ENCODE results near the gene GLIPR1. TPM values are rescaled to one million over a fixed set of nuclear protein-coding genes. Genes with fewer than 3 reads are reported as not detected.
A peak's percentile ranks its signal among the peaks of the same experiment; 100 is the strongest.

GLIPR1 gene
- total and polyA plus RNA-seq, 10 of the 15 experiments (the other 5 are each of a cell fraction or from before 2014, with no cell fraction given): 18.2 to 62.6 (median 32.2) TPM

DNA sequence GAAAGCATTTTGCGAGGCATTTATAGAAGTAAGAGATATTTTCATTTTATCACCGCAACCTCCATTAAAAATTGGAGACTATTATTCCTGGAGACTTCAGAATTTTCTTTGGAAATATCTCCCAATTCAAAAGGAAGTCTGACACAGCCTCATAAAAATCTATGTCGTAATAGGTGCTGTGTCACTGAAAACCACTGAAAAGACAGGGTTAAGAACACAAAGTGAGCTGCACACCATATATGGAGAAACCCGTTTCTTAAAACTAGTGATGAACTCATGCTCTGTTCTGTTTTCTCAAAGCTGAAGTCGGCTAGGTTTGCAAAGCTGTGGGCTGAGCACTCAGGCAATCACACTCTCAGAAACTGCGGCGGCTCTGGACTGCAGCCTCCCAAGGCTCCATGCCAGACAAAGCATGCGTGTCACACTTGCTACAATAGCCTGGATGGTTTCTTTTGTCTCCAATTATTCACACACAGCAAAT lies at the start of gene GLIPR1 (continued):
- TF ChIP-seq ATF2 (IDR thresholded peaks at IDR 0.05; ENCODE audit: low read length) (peak; percentile 59), SREBF2 (IDR thresholded peaks at IDR 0.05; ENCODE audit: low read length) (no peak), MEF2B (IDR thresholded peaks at IDR 0.05; ENCODE audit: partially characterized antibody, poor library complexity, severe bottlenecking) (no peak), MLLT1 (IDR thresholded peaks at IDR 0.05) (no peak), PAX8 (IDR thresholded peaks at IDR 0.05) (no peak), MYB (IDR thresholded peaks at IDR 0.05; ENCODE audit: borderline replicate concordance, low read depth, low read length) (no peak), KDM1A (IDR thresholded peaks at IDR 0.05; ENCODE audit: borderline replicate concordance) (no peak), PML (IDR thresholded peaks at IDR 0.05; ENCODE audit: low read length) (peak; percentile 94), BMI1 (IDR thresholded peaks at IDR 0.05; ENCODE audit: borderline replicate concordance) (no peak), ZNF274 (IDR thresholded peaks at IDR 0.05; ENCODE audit: insufficient read depth, insufficient read length) (no peak), EZH2 (IDR thresholded peaks at IDR 0.05; ENCODE audit: borderline replicate concordance, control insufficient read depth, low read depth, low read length) (no peak), HDAC6 (IDR thresholded peaks at IDR 0.05; ENCODE audit: unreplicated experiment) (no peak), REST (IDR thresholded peaks at IDR 0.05; ENCODE audit: low read depth, low read length) (no peak), ZZZ3 (IDR thresholded peaks at IDR 0.05; ENCODE audit: control insufficient read depth, insufficient read length, low read depth) (no peak), RCOR1 (conservative IDR thresholded peaks at IDR 0.05; ENCODE audit: low read depth, low read length) (0 out of 2 replicates have a peak, but pooled peaks have one; percentile 2)
- TF ChIP-seq, protein P1, sequence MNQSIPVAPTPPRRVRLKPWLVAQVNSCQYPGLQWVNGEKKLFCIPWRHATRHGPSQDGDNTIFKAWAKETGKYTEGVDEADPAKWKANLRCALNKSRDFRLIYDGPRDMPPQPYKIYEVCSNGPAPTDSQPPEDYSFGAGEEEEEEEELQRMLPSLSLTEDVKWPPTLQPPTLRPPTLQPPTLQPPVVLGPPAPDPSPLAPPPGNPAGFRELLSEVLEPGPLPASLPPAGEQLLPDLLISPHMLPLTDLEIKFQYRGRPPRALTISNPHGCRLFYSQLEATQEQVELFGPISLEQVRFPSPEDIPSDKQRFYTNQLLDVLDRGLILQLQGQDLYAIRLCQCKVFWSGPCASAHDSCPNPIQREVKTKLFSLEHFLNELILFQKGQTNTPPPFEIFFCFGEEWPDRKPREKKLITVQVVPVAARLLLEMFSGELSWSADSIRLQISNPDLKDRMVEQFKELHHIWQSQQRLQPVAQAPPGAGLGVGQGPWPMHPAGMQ (IDR thresholded peaks at IDR 0.05; ENCODE audit: borderline replicate concordance): no peak
- TF ChIP-seq, protein P2, sequence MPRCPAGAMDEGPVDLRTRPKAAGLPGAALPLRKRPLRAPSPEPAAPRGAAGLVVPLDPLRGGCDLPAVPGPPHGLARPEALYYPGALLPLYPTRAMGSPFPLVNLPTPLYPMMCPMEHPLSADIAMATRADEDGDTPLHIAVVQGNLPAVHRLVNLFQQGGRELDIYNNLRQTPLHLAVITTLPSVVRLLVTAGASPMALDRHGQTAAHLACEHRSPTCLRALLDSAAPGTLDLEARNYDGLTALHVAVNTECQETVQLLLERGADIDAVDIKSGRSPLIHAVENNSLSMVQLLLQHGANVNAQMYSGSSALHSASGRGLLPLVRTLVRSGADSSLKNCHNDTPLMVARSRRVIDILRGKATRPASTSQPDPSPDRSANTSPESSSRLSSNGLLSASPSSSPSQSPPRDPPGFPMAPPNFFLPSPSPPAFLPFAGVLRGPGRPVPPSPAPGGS (IDR thresholded peaks at IDR 0.05; ENCODE audit: borderline replicate concordance, insufficient read depth, low read depth, low read length, poor library complexity, severe bottlenecking): no peak

All from GM12878 (cell line).